Fibroblast of skin of abdomen (primary cell): Measurements from ENCODE around the gene EGFLAM.

Experiments
- DNase-seq: peaks from one replicate; pipeline ENCODE4 v3.0.0-alpha.2; 2013

EGFLAM gene

DNA sequence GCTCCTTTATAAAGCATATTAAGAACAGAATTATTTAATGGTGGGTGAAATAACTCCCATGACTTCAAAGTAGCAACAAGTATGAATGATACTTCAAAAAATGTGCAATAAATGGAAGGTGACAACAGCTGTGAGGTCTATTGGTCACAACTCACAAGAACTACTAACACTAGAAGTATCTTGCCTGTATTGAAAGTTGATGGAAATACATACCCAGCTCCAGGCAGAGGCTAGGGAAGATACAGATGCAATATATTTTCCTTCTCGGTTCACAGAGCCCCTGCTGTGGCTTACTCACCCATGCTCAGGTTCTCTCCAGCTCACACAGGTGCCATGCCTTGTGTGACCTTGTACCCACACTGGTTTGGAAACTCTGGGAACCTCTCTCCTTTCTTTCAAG is 164.3 kb downstream of the EGFLAM start:
- DNase-seq, result peak; percentile 49

DNA sequence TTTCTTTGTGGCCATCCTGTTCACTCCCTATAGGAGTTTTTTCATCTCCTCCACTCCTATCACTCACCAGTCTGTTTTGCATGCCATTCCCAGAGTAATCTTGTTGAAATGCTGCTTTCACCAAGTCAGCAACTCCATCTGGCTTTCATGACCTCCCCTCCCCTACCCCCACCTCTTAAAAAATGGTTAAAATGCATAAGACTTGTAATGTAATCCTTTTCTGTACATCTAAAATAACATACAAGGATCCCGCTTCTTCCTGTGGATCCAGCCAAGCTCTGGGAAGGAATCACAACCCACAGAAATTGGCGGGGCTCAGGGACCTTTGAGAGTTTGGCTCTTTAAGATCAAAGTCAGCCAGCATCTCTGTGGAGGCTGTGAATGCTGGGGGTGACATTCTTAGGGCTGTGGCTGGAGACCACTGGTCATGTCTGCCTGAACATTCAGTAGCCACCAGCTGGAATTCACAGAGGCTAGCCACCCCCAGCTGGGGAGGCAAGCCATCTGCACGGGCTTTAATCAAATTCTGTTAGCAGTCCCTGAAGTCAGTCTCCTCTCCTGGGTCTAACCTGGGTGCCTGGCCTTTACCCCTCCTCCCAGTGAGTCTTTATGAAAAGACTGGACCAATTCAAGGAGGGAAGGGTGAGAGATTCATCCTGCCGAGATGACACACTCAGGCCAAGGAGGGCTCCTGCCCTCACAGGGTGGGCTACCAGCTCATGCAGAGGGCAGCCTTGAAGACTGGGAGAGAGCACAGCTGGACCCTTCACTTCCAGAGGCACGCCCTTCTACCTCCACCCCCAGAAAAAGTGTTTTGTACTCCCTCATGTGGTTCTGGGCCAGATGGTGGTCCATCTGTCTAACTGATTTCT is 165.2 kb downstream of the EGFLAM start:
- DNase-seq, result peak; percentile 83

- DNase-seq, result peak; percentile 34
Observed at GRCh38 chr5:38424148-38425060, 166.0 kb downstream of the EGFLAM start.

GRCh38 chr5:38426490-38426889 is 168.1 kb downstream of the EGFLAM start:
- peak; percentile 63 for DNase-seq

GRCh38 chr5:38426986-38427950 is 168.9 kb downstream of the EGFLAM start:
- peak; percentile 69 for DNase-seq

GRCh38 chr5:38431242-38431853 is 173.0 kb downstream of the EGFLAM start:
- no peak for DNase-seq

DNA sequence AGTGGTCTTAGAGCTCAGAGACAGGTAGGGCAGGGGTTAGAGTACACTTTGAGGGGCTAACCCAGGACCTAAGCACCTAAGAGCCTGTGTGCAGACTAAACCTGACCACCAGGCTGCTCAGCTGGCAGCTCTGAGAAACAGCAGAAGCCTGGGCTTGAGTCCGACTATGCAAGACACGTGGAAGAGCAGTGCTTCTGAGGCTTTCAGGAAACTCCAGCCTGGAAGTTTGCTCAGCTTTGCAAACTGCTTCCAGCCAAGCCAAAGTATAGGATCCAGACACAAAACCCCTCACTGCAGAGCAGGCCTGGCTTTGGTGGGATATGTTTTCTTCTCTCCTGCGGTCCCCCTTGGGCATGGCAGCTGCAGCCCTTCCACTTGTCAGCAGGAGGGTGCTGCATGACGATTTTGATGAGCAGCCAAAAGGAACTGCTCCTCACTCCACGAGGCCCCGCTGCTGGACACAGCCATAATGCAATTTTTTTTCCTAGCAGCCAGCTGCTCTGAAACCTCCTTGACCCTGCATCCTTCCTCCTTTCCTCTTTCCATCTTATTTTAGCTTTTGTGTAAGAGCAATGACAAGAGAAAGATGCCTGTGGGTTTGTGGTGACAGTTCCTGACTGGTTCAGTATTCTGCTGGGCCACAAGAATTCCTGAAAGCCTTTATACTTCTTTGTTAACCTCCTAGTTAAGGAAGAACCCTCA is 175.0 kb downstream of the EGFLAM start:
- DNase-seq, result peak; percentile 92

DNA sequence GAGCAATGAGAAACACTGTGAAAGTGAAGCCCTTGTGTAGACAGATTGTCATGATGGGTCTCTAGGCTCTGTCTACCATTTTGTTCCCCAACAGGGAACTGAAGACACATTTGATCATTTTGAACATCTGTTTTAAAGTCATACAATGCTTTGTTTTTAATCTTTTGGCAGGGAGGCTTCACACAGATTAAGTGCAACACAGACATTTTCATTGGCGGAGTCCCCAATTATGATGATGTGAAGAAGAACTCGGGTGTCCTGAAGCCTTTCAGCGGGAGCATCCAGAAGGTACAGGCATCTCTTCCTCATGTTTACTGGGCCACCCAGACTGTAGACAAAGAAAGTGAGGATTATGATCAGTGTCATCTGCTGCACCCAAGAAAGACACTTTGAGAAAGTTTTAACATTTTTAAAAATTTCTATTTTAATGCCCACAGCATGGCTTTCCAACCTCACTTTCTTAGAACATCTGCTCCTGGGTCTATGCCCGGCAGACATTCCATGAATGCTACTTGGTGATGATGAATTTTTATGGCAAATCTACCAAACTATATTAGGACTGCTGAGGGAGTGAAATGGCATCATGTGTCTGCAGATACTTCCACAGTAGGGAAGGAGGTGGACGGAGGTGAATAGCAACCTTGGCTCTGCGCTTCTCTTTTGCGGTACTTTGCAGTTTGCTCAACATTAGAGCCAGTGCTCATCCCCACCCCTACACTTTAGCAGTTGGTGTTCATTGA is 176.8 kb downstream of the EGFLAM start:
- DNase-seq, result peak; percentile 75

GRCh38 chr5:38438757-38439156 is 180.4 kb downstream of the EGFLAM start:
- no peak for DNase-seq

DNA sequence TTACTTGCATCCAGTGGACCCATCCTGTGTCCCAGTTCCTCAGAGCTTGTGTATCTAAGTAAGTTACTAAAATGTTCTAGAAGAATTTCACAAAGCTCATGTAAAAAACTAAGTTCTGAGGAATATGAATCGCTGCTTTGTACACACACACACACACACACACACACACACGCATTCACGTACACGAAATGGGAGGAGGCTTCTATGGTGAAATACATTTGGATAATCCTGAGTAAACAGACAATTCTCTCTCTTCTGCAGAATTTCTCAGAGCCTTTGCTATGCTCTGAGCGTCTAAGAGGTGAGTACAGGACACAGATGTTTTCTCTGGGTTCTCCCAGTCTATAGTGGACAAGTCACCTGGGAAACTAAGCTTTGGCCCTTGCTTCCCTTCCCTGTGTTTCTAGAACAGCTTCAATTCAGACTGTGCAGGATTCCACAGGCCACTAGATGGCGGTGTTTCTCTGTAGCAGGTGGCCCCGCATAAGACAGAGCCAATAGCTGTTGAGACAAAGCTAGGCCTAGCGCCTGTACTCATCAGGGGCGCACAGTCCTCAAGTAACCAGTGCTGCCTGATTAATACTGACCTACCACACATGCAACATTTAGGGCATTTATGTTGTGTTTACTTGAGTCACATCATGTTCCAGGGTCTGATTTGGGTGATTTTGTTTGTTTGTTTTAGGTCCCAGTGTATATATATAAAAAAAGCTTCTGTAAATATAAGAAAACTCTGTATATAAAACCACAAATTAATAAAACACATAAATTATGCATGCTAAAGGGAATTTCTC is 183.3 kb downstream of the EGFLAM start:
- DNase-seq, result peak; percentile 87

- DNase-seq, result no peak
Observed at GRCh38 chr5:38442247-38442573, 183.9 kb downstream of the EGFLAM start.

GRCh38 chr5:38443390-38443789 is 185.0 kb downstream of the EGFLAM start:
- DNase-seq, result no peak

GRCh38 chr5:38445374-38446028 is 187.1 kb downstream of the EGFLAM start:
- no peak for DNase-seq

GRCh38 chr5:38446029-38446522 is 187.7 kb downstream of the EGFLAM start:
- DNase-seq, result no peak

- no peak for DNase-seq
Observed at GRCh38 chr5:38447056-38447455, 188.7 kb downstream of the EGFLAM start.

DNA sequence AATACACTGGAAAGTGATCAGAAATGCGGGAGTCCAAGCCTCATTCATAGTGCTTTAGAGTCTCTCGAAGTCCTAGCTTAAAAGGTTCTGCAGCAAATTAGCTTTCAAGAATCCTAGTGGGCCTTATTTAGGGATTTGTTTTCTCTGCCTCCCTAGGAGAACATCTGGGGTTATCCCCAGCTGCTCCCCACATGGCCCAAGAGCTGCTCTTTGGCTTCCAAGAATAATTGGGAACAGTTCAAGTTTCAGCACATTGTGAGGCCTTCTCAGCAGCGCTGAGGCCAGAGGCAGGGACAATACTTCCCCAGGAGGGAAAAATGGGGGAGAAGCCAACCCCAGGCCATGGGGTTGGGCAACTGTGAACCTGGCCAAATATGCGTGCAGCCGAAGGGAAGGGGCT is 189.4 kb downstream of the EGFLAM start:
- peak; percentile 63 for DNase-seq

GRCh38 chr5:38448568-38449350 is 190.4 kb downstream of the EGFLAM start:
- no peak for DNase-seq

DNA sequence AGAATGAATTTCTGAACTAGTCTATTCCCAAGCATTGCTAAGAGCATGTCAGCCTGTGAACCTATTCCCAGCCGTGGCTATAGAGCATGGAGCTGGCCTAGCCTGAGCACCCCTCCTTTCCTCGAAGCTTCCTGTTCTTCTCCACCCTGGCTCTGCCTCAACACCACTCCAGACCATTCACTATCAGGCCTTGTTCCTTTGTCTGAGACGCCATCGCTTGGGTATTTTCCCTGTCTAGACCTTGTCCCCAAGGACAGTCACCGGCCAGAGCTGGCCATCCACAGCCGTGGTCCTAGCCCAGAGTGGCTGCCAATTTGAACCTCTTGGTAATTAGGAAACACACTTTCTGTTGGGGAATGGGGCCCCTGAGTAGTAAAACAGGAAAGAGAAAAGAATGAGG is 192.3 kb downstream of the EGFLAM start:
- DNase-seq, result no peak
